Loucy (cell line): ENCODE measurements around the gene SHROOM3.

ENCODE experiments used
- EZH2phosphoT487 ChIP-seq: fragments of 200-600 bp; IDR thresholded peaks from 2 replicates; pipeline ENCODE4 v1.6.1; 2018; ENCODE audit warnings: antibody characterized with exemption, mild to moderate bottlenecking, moderate library complexity, borderline replicate concordance
- TF ChIP-seq, protein P1 (sequence below): fragments of 200-600 bp; sonication (generic); conservative IDR thresholded peaks from 2 replicates; pipeline ENCODE4 v1.5.1; 2014; ENCODE audit warnings: mild to moderate bottlenecking, antibody characterized with exemption, low read length

DNA sequence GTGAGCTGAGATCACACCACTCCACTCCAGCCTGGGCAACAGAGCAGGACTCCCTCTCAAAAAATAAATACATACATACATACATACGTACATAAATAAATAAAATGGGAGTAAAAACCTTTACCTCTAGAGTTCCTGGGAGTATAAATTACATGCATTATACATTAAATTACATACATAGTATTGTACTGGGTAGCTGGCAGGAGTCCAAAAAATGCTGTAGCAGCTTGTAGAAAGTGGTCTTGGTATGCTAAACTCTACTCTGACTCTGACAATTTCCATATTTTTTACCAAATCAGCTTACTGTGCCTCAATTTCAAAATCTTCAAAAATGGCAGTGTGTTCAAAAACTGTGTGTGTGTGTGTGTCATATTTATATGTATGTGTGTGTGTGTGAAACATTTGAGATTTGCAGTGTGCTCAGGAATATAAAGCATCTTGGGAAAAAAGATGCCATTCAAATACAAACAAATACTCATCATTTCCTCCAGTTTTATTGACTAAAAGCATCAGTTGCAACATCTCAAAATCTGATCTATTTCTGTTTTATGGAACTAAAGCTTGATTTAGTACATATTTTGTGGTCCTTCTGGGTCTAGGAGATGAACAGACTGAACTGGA lies 171.7 kb downstream of the SHROOM3 start:
- TF ChIP-seq, protein P1, sequence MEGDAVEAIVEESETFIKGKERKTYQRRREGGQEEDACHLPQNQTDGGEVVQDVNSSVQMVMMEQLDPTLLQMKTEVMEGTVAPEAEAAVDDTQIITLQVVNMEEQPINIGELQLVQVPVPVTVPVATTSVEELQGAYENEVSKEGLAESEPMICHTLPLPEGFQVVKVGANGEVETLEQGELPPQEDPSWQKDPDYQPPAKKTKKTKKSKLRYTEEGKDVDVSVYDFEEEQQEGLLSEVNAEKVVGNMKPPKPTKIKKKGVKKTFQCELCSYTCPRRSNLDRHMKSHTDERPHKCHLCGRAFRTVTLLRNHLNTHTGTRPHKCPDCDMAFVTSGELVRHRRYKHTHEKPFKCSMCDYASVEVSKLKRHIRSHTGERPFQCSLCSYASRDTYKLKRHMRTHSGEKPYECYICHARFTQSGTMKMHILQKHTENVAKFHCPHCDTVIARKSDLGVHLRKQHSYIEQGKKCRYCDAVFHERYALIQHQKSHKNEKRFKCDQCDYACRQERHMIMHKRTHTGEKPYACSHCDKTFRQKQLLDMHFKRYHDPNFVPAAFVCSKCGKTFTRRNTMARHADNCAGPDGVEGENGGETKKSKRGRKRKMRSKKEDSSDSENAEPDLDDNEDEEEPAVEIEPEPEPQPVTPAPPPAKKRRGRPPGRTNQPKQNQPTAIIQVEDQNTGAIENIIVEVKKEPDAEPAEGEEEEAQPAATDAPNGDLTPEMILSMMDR: no peak
- TF ChIP-seq EZH2phosphoT487: no peak
